ENCODE results near the gene TRAPPC10. TPM values are rescaled to one million over a fixed set of nuclear protein-coding genes. Genes with fewer than 3 reads are reported as not detected.

The TRAPPC10 gene
- total RNA-seq, 1 experiment from 2014 or later: 31.5 TPM

DNA sequence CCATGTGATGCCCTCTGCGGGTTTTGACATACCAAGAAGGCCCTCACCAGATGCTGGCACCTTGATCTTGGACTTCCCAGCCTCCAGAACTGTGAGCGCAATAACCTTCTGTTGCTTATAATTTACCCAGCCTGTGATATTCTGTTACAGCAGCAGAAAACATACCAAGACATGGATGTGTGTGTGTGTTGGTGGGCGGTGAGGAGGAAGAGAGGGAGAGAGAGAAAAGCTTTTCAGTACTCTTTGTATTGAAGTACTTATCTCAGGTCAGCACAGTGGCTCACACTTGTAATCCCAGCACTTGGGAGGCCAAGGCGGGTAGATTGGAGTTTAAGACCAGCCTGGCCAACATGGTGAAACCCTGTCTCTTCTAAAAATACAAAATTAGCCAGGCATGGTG is 23.1 kb downstream of the TRAPPC10 start:
- BruUV-seq (replicated peaks): no TSS peak
- ChIA-PET CTCF (no interaction called here), POLR2A (no interaction called here), RAD21 (ENCODE audit: low non-redundant PET in 1 of 2, low total read pairs in 2 of 2, uncharacterized antibody in 2 of 2, unreplicated experiment in 2 of 2) (no interaction called here)
- intact Hi-C loops (cut with micrococcal nuclease): no loop called here
- DNase-seq (ENCODE audit: low read depth, low spot score): no peak
- no peak overlapping the region for H3K4me2 ChIP-seq (ENCODE audit: low read length)
- H4K20me1 ChIP-seq (ENCODE audit: insufficient read depth): no peaks in the 10 kb centered on the region
- peaks cover 32% of the 10 kb centered on the region for H3K79me2 ChIP-seq (ENCODE audit: insufficient read depth, low read length)
- no peaks in the 10 kb centered on the region for H3K27me3 ChIP-seq (ENCODE audit: insufficient read depth, low read length)
- no peak overlapping the region for H3K9ac ChIP-seq (ENCODE audit: low read length)
- H3K9me3 ChIP-seq (ENCODE audit: control insufficient read depth in 1 of 2, insufficient read depth in 1 of 2, low read depth in 1 of 2, low read length in 2 of 2): no peaks in the 10 kb centered on the region
- H3K4me3 ChIP-seq (replicated peaks in 1 of 2; ENCODE audit: low read depth in 1 of 2, low read length in 2 of 2): no peak overlapping the region
- H3K4me1 ChIP-seq (ENCODE audit: control insufficient read depth in 1 of 2, insufficient read depth in 2 of 2, low read length in 2 of 2): no peaks in the 10 kb centered on the region
- ATAC-seq: no peak
- TF ChIP-seq, protein P1, sequence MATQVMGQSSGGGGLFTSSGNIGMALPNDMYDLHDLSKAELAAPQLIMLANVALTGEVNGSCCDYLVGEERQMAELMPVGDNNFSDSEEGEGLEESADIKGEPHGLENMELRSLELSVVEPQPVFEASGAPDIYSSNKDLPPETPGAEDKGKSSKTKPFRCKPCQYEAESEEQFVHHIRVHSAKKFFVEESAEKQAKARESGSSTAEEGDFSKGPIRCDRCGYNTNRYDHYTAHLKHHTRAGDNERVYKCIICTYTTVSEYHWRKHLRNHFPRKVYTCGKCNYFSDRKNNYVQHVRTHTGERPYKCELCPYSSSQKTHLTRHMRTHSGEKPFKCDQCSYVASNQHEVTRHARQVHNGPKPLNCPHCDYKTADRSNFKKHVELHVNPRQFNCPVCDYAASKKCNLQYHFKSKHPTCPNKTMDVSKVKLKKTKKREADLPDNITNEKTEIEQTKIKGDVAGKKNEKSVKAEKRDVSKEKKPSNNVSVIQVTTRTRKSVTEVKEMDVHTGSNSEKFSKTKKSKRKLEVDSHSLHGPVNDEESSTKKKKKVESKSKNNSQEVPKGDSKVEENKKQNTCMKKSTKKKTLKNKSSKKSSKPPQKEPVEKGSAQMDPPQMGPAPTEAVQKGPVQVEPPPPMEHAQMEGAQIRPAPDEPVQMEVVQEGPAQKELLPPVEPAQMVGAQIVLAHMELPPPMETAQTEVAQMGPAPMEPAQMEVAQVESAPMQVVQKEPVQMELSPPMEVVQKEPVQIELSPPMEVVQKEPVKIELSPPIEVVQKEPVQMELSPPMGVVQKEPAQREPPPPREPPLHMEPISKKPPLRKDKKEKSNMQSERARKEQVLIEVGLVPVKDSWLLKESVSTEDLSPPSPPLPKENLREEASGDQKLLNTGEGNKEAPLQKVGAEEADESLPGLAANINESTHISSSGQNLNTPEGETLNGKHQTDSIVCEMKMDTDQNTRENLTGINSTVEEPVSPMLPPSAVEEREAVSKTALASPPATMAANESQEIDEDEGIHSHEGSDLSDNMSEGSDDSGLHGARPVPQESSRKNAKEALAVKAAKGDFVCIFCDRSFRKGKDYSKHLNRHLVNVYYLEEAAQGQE (IDR thresholded peaks at IDR 0.05; ENCODE audit: low read depth): no peak
- TF ChIP-seq CBX3 (IDR thresholded peaks at IDR 0.05; ENCODE audit: low read depth): no peak
- H3K27ac ChIP-seq (ENCODE audit: low read depth, low read length): no peak overlapping the region
- no peaks in the 10 kb centered on the region for H3K9me2 ChIP-seq (ENCODE audit: insufficient read depth)
- H2AFZ ChIP-seq (ENCODE audit: low read depth, low read length, poor library complexity, severe bottlenecking): no peak overlapping the region
- peaks cover 15 to 19% of the 10 kb centered on the region in 2 experiments for H3K36me3 ChIP-seq (ENCODE audit: control insufficient read depth in 1 of 2, insufficient read depth in 2 of 2, low read length in 2 of 2)

GRCh38 chr21:44038063-44038462 is 26.0 kb downstream of the TRAPPC10 start:
- Histone ChIP-seq H2AFZ (ENCODE audit: low read depth, low read length, poor library complexity, severe bottlenecking) (no peak overlapping the region), H3K36me3 (ENCODE audit: control insufficient read depth in 1 of 2, insufficient read depth in 2 of 2, low read length in 2 of 2) (peaks cover 13% of the 10 kb centered on the region in 2 experiments), H3K9me2 (ENCODE audit: insufficient read depth) (no peaks in the 10 kb centered on the region), H3K4me2 (ENCODE audit: low read length) (no peak overlapping the region), H3K9ac (ENCODE audit: low read length) (no peak overlapping the region), H3K27ac (ENCODE audit: low read depth, low read length) (no peak overlapping the region), H3K27me3 (ENCODE audit: insufficient read depth, low read length) (no peaks in the 10 kb centered on the region), H3K4me3 (replicated peaks in 1 of 2; ENCODE audit: low read depth in 1 of 2, low read length in 2 of 2) (no peak overlapping the region), H3K4me1 (ENCODE audit: control insufficient read depth in 1 of 2, insufficient read depth in 2 of 2, low read length in 2 of 2) (no peaks in the 10 kb centered on the region), H3K79me2 (ENCODE audit: insufficient read depth, low read length) (peaks cover 31% of the 10 kb centered on the region), H4K20me1 (ENCODE audit: insufficient read depth) (no peaks in the 10 kb centered on the region), H3K9me3 (ENCODE audit: control insufficient read depth in 1 of 2, insufficient read depth in 1 of 2, low read depth in 1 of 2, low read length in 2 of 2) (no peaks in the 10 kb centered on the region)
- CTCF ChIA-PET: no interaction called here
- POLR2A ChIA-PET: no interaction called here
- no peak for DNase-seq (ENCODE audit: low read depth, low spot score)
- no peak for TF ChIP-seq JUND (IDR thresholded peaks at IDR 0.05)
- no peak for TF ChIP-seq FOSL1 (IDR thresholded peaks at IDR 0.05; ENCODE audit: low read depth)
- no peak for TF ChIP-seq CBX3 (IDR thresholded peaks at IDR 0.05; ENCODE audit: low read depth)
- no peak for TF ChIP-seq ATF3 (IDR thresholded peaks at IDR 0.05)
- TF ChIP-seq ZBTB33 (IDR thresholded peaks at IDR 0.05; ENCODE audit: extremely low read depth, insufficient replicate concordance, low read length): no peak
- TF ChIP-seq, protein P2, sequence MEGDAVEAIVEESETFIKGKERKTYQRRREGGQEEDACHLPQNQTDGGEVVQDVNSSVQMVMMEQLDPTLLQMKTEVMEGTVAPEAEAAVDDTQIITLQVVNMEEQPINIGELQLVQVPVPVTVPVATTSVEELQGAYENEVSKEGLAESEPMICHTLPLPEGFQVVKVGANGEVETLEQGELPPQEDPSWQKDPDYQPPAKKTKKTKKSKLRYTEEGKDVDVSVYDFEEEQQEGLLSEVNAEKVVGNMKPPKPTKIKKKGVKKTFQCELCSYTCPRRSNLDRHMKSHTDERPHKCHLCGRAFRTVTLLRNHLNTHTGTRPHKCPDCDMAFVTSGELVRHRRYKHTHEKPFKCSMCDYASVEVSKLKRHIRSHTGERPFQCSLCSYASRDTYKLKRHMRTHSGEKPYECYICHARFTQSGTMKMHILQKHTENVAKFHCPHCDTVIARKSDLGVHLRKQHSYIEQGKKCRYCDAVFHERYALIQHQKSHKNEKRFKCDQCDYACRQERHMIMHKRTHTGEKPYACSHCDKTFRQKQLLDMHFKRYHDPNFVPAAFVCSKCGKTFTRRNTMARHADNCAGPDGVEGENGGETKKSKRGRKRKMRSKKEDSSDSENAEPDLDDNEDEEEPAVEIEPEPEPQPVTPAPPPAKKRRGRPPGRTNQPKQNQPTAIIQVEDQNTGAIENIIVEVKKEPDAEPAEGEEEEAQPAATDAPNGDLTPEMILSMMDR (IDR thresholded peaks at IDR 0.05 in 2 of 3, conservative IDR thresholded peaks at IDR 0.05 in 1 of 3; ENCODE audit: borderline replicate concordance in 1 of 3, insufficient read depth in 1 of 3, low read depth in 2 of 3, low read length in 2 of 3): no peak
- TF ChIP-seq SRF (IDR thresholded peaks at IDR 0.05; ENCODE audit: low read depth): no peak
- TF ChIP-seq ZNF274 (IDR thresholded peaks at IDR 0.05; ENCODE audit: low read depth, low read length): no peak
- no peak for TF ChIP-seq POLR2A (IDR thresholded peaks at IDR 0.05; ENCODE audit: borderline replicate concordance, extremely low read depth, insufficient read depth, insufficient read length)
- no peak for TF ChIP-seq SIN3A (IDR thresholded peaks at IDR 0.05; ENCODE audit: low read depth)
- TF ChIP-seq, protein P3, sequence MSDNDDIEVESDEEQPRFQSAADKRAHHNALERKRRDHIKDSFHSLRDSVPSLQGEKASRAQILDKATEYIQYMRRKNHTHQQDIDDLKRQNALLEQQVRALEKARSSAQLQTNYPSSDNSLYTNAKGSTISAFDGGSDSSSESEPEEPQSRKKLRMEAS (IDR thresholded peaks at IDR 0.05): no peak
- intact Hi-C loops (cut with micrococcal nuclease): no loop called here
- RAD21 ChIA-PET (ENCODE audit: low non-redundant PET in 1 of 2, low total read pairs in 2 of 2, uncharacterized antibody in 2 of 2, unreplicated experiment in 2 of 2): no interaction called here
- ATAC-seq: no peak
- BruUV-seq (replicated peaks): no TSS peak
